ENCODE data around the gene EVI5L.

DNA sequence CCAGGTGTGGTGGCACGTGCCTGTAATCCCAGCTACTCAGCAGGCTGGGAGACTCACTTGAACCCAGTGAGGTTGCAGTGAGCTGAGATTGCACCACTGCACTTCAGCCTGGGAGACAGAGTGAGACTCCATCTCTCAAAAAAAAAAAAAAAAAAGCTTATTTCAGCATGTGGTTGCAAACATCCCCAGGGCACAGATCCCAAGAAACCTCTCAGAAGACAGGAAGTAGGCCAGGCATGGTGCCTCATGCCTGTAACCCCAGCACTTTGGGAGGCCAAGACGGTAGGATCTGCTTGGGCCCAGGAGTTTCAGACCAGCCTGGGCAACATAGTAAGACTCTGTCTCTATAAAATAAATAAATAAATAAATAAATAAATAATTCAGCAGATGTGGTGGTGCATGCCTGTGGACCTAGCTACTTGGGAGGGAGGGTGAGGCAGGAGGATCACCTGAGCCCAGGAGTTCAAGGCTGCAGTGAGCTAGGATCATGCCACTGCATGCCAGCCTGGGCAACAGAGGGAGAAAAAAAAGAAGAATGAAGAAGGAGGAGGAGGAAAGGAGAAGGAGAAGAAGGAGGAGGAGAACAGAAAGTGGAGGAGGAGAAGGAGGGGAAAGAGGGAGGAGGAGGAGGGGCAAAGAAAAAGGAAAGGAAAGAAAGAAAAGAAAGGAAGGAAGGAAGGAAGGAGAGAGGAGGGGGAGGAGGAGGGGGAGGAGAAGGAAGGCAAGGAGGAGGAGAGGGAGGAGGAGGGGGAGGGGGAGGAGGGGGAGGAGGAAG is 54.0 kb downstream of the EVI5L start:
- TF ChIP-seq ISL1 (CRISPR knock-in tag; IDR thresholded peaks at IDR 0.05) (no peak), GLIS3 (CRISPR knock-in tag; IDR thresholded peaks at IDR 0.05) (no peak), PPARA (CRISPR knock-in tag; IDR thresholded peaks at IDR 0.05; ENCODE audit: borderline replicate concordance) (no peak), ARNTL (CRISPR knock-in tag; IDR thresholded peaks at IDR 0.05; ENCODE audit: borderline replicate concordance, low read depth) (no peak), RARB (CRISPR knock-in tag; IDR thresholded peaks at IDR 0.05) (no peak), ESRRG (CRISPR knock-in tag; IDR thresholded peaks at IDR 0.05) (no peak)
- TF ChIP-seq, protein P1, sequence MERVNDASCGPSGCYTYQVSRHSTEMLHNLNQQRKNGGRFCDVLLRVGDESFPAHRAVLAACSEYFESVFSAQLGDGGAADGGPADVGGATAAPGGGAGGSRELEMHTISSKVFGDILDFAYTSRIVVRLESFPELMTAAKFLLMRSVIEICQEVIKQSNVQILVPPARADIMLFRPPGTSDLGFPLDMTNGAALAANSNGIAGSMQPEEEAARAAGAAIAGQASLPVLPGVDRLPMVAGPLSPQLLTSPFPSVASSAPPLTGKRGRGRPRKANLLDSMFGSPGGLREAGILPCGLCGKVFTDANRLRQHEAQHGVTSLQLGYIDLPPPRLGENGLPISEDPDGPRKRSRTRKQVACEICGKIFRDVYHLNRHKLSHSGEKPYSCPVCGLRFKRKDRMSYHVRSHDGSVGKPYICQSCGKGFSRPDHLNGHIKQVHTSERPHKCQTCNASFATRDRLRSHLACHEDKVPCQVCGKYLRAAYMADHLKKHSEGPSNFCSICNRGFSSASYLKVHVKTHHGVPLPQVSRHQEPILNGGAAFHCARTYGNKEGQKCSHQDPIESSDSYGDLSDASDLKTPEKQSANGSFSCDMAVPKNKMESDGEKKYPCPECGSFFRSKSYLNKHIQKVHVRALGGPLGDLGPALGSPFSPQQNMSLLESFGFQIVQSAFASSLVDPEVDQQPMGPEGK (CRISPR knock-in tag; IDR thresholded peaks at IDR 0.05; ENCODE audit: borderline replicate concordance): no peak
- TF ChIP-seq, protein P2, sequence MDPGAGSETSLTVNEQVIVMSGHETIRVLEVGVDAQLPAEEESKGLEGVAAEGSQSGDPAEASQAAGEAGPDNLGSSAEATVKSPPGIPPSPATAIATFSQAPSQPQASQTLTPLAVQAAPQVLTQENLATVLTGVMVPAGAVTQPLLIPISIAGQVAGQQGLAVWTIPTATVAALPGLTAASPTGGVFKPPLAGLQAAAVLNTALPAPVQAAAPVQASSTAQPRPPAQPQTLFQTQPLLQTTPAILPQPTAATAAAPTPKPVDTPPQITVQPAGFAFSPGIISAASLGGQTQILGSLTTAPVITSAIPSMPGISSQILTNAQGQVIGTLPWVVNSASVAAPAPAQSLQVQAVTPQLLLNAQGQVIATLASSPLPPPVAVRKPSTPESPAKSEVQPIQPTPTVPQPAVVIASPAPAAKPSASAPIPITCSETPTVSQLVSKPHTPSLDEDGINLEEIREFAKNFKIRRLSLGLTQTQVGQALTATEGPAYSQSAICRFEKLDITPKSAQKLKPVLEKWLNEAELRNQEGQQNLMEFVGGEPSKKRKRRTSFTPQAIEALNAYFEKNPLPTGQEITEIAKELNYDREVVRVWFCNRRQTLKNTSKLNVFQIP (CRISPR knock-in tag; IDR thresholded peaks at IDR 0.05; ENCODE audit: borderline replicate concordance, low read depth): no peak
